Esophagus muscularis mucosa (tissue), 4 donors: ENCODE measurements around the gene TIRAP. TPM values are rescaled to one million over a fixed set of nuclear protein-coding genes. Genes with fewer than 3 reads are reported as not detected.
"Not testable (repeated sequence)": the region's sequence is repeated elsewhere in the genome, so short reads cannot be mapped to it uniquely, and the experiment has no call there.

Experiments used
- DNase-seq: peaks from one replicate; pipeline ENCODE4 v3.0.0-alpha.2; 2017; ENCODE audit errors: extremely low spot score
- H3K27ac ChIP-seq, 4 donors: fragments of 200-600 bp; sonication (generic); replicated peaks in 1 of 4; 1 replicate in 3 of 4; 2 replicates in 1 of 4; pipeline ENCODE4 v1.5.1; 2016 to 2019; ENCODE audit warnings: mild to moderate bottlenecking in 1 of 4
- H3K27me3 ChIP-seq, 4 donors: fragments of 200-600 bp; sonication (generic); one replicate each; pipeline versions ENCODE4 v1.5.1 to v1.6.0; 2016 to 2019
- H3K36me3 ChIP-seq, 4 donors: fragments of 200-600 bp; sonication (generic); one replicate each; pipeline ENCODE4 v1.5.1; 2016 to 2019
- H3K4me1 ChIP-seq, 4 donors: fragments of 200-600 bp; sonication (generic); one replicate each; pipeline ENCODE4 v1.5.1; 2016 to 2019
- H3K4me3 ChIP-seq, 4 donors: fragments of 200-600 bp; sonication (generic); 1 replicate in 2 of 4; 2 replicates in 2 of 4; pipeline ENCODE4 v1.5.1; 2016 to 2019; ENCODE audit warnings: mild to moderate bottlenecking in 4 of 4, moderate library complexity in 1 of 4
- H3K9me3 ChIP-seq, 4 donors: fragments of 200-600 bp; sonication (generic); 1 replicate in 3 of 4; 2 replicates in 1 of 4; pipeline ENCODE4 v1.5.1; 2016 to 2019
- EP300 ChIP-seq: sonication (generic); formaldehyde crosslinking; IDR thresholded peaks from one replicate; pipeline ENCODE4 v1.6.1; 2017; ENCODE audit warnings: antibody characterized with exemption
- POLR2A ChIP-seq: fragments of 450-650 bp; IDR thresholded peaks from one replicate; pipeline ENCODE4 v1.6.1; 2017; ENCODE audit warnings: antibody characterized with exemption, moderate library complexity, mild to moderate bottlenecking, low read depth
- POLR2AphosphoS5 ChIP-seq, 2 donors: sonication (generic); formaldehyde crosslinking; IDR thresholded peaks; one replicate each; pipeline ENCODE4 v1.6.1; 2017; ENCODE audit warnings: antibody characterized with exemption in 2 of 2
- WGBS: methylation state at CpG from one replicate; pipeline ENCODE4 v1.1.5; 2018; 5-methylcytosine and 5-hydroxymethylcytosine counted together
- intact Hi-C: fragments of 100-400 bp; cut with DNase I; formaldehyde crosslinking; loops from one replicate; pipeline ENCODE4 v1.15.1; 2023
- total RNA-seq, 4 donors: library from RNA; depleted of rRNA; stranded (reverse); fragments of >200 nt; gene quantifications; one replicate each; pipeline versions ENCODE4 v1.1.0 to v1.2.1, GENCODE V29; 2016
- TF ChIP-seq, protein P1 (sequence below), 3 experiments: fragments of 200-600 bp in 2 of 3; fragments of 450-650 bp in 1 of 3; sonication (generic) in 2 of 3; IDR thresholded peaks; one replicate each; pipeline ENCODE4 v1.5.1; 2017 to 2019; ENCODE audit warnings: antibody characterized with exemption in 3 of 3, mild to moderate bottlenecking in 2 of 3, moderate library complexity in 1 of 3

Gene TIRAP
- total RNA-seq, 4 donors from 2014 or later, result 8.3 to 14.3 (median 13.4) TPM

DNA sequence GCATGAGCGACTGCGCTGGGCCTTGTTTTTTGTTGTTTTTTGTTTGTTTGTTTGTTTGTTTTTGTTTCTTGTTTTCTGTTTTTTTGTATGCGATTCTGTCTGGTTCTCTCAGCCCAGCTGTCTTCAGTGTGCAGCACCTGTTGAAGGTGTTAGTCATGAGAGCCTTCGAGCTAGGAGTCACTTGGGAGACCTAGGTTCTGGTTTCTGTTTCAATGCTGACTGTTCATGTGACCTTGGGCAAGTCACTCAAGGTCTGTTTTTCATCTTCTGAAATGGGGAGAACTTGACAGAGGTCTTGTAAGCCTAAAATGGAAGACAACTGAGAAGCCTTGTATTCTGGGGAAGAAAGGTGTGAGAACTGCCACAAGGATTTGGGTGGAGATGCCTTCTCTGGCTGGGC lies 22.8 kb downstream of the TIRAP start:
- no peaks in the 10 kb centered on the region for H3K9me3 ChIP-seq
- intact Hi-C loops, result no loop called here
- no peak overlapping the region for H3K4me3 ChIP-seq
- H3K27ac ChIP-seq, result no peak overlapping the region
- WGBS, result 94% methylated on average over 4 of the region's 4 CpGs
- peaks cover 0 to 36% (median 19%) of the 10 kb centered on the region in 4 donors for H3K36me3 ChIP-seq
- DNase-seq, result no peak
- H3K27me3 ChIP-seq, result no peaks in the 10 kb centered on the region
- TF ChIP-seq POLR2AphosphoS5 (IDR thresholded peaks at IDR 0.05), result no peak
- TF ChIP-seq EP300, result no peak
- TF ChIP-seq, protein P1, sequence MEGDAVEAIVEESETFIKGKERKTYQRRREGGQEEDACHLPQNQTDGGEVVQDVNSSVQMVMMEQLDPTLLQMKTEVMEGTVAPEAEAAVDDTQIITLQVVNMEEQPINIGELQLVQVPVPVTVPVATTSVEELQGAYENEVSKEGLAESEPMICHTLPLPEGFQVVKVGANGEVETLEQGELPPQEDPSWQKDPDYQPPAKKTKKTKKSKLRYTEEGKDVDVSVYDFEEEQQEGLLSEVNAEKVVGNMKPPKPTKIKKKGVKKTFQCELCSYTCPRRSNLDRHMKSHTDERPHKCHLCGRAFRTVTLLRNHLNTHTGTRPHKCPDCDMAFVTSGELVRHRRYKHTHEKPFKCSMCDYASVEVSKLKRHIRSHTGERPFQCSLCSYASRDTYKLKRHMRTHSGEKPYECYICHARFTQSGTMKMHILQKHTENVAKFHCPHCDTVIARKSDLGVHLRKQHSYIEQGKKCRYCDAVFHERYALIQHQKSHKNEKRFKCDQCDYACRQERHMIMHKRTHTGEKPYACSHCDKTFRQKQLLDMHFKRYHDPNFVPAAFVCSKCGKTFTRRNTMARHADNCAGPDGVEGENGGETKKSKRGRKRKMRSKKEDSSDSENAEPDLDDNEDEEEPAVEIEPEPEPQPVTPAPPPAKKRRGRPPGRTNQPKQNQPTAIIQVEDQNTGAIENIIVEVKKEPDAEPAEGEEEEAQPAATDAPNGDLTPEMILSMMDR (IDR thresholded peaks at IDR 0.05), result no peak
- TF ChIP-seq POLR2A, result no peak
- peaks cover 22 to 29% (median 28%) of the 10 kb centered on the region in 4 donors for H3K4me1 ChIP-seq

DNA sequence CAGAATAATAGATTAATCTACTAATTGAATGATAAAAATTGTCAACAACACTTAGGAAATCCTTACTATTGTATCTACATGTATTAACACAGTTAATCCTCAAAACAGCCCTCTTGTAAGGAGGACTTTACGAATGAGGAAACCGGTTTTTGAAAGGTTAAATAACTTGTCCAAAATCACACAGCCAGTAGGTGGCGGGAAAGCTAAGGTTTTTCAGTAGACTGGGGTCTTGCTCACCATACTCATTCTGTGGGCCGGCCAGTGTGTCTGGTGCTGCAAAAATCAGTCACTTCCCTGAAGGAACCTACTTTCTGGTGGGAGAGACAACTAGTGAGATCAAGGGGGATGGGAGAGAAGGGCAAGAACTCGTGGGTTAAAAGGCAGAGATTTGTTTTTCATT lies 24.8 kb downstream of the TIRAP start:
- 29% methylated on average over 5 of the region's 5 CpGs for WGBS
- H3K27me3 ChIP-seq, result no peaks in the 10 kb centered on the region
- no peak overlapping the region for H3K4me3 ChIP-seq
- peaks cover 25 to 37% (median 34%) of the 10 kb centered on the region in 4 donors for H3K4me1 ChIP-seq
- peak overlapping the region in 1 of 4 donors; percentile 5 for H3K27ac ChIP-seq
- peaks cover 0 to 36% (median 15%) of the 10 kb centered on the region in 4 donors for H3K36me3 ChIP-seq
- DNase-seq, result no peak
- no peak for TF ChIP-seq EP300
- TF ChIP-seq, protein P1 (IDR thresholded peaks at IDR 0.05), result peak; percentile 9 to 24 (median 10)
- intact Hi-C loops, result no loop called here
- H3K9me3 ChIP-seq, result no peaks in the 10 kb centered on the region

DNA sequence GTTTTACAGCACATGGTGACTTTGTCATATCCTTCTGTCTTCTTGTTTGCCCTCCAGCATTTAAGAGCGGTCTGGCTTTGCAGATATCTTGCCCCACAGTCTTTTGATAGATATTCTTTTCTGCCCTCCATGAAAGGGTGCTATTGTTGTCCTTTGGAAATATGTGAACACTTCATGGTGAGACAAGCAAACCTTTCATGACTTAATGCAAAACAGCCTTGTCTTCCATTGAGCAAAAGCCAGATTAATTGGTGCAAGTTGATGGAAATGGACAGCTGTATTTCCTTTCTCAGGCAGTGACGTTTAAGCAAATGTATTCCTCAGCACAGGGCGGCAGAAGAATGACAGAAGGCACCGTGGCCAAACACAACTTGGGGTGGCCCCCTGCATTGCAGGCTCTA lies 25.4 kb downstream of the TIRAP start:
- H3K4me3 ChIP-seq, result no peak overlapping the region
- no peak overlapping the region for H3K27ac ChIP-seq
- H3K4me1 ChIP-seq, result peaks cover 24 to 35% (median 32%) of the 10 kb centered on the region in 4 donors
- no peak for DNase-seq
- peaks cover 0 to 40% (median 18%) of the 10 kb centered on the region in 4 donors for H3K36me3 ChIP-seq
- H3K27me3 ChIP-seq, result no peaks in the 10 kb centered on the region
- TF ChIP-seq EP300 (no peak), POLR2A (no peak), POLR2AphosphoS5 (IDR thresholded peaks at IDR 0.05) (no peak)
- TF ChIP-seq, protein P1 (IDR thresholded peaks at IDR 0.05), result no peak
- intact Hi-C loops, result no loop called here
- H3K9me3 ChIP-seq, result no peaks in the 10 kb centered on the region
- 84% methylated on average over 4 of the region's 4 CpGs for WGBS

DNA sequence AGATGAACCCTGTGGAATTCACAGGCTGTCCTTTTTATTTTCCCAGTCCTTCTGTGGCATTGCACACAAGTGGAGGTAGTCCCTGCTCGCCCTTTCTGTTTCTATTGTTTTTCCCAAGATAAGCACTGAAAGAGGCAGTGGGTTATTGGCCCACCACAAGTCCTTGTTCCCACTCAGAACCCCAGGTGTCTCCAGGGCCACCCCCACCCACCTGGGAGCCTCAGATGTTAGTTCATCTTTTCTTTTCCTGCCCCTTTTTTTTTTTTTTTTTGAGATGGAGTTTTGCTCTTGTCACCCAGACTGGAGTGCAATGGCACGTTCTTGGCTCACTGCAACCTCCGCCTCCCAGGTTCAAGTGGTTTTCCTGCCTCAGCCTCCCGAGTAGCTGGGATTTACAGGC lies 25.9 kb downstream of the TIRAP start:
- H3K9me3 ChIP-seq, H3K27ac ChIP-seq, DNase-seq, H3K4me3 ChIP-seq, intact Hi-C loops, H3K27me3 ChIP-seq: not testable (repeated sequence)
- 88% methylated on average over 4 of the region's 4 CpGs for WGBS
- Histone ChIP-seq H3K36me3 (peaks cover 0 to 40% (median 18%) of the 10 kb centered on the region in 4 donors), H3K4me1 (peaks cover 19 to 30% (median 27%) of the 10 kb centered on the region in 4 donors)

DNA sequence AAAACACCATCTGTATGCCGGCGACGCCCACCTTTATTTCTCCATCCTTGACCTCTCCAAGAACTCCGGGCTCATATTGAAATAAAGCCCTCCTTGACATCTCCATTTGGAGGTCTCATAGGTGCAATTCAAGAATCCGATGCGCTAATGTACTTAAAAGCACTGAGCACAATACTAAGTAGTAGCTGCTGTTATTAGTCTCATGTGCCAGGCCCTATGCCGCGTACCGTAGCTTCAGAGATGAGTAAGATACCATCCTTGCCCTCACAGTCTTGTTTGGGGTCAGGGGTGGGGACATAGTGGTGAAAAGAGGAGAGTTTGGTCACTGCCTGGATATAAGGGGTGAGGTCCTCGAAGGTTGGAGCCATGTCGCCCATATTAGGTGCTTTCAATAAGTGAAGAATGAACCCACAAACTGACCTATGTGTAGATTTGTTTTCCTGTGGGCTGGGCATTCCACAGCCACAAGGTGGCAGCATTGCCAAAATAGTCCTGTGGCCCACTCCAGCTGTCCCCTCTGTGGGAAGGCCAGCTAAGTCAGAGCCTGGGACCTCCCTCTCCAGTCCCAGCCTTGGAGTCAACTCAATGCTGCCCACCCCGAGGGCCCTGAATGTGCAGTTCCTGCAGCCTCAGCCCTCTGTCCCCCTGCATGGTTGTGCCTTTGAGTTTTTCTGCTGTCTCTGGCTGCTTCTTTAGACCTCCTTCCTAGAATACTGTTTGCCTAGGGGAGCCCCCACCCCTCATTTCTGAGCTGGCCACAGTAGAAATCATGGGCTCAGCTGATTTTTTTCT lies 27.5 kb downstream of the TIRAP start:
- WGBS, result 73% methylated on average over 11 of the region's 12 CpGs
- TF ChIP-seq POLR2AphosphoS5 (IDR thresholded peaks at IDR 0.05) (peak in 1 of 2 donors; percentile 32), EP300 (no peak), POLR2A (no peak)
- TF ChIP-seq, protein P1 (IDR thresholded peaks at IDR 0.05), result peak; percentile 86 to 93 (median 88)
- intact Hi-C loops, result loop anchor here (2.0 to 10.0 kb wide), 4 partner anchors 47 to 684 kb away; partner anchors contain the start of gene ST3GAL4
- H3K9me3 ChIP-seq, result no peaks in the 10 kb centered on the region
- no peaks in the 10 kb centered on the region for H3K27me3 ChIP-seq
- no peak overlapping the region for H3K4me3 ChIP-seq
- peaks cover 8 to 20% (median 17%) of the 10 kb centered on the region in 4 donors for H3K4me1 ChIP-seq
- peak overlapping the region in 1 of 4 donors; percentile 8 for H3K27ac ChIP-seq
- H3K36me3 ChIP-seq, result peaks cover 0 to 42% (median 20%) of the 10 kb centered on the region in 4 donors
- peak; percentile 95 for DNase-seq
